ENCODE results near the gene HDDC3. TPM values are rescaled to one million over a fixed set of nuclear protein-coding genes. Genes with fewer than 3 reads are reported as not detected.
A peak's percentile ranks its signal among the peaks of the same experiment; 100 is the strongest.

The HDDC3 gene
- total and polyA plus RNA-seq, 2 donors (not counting 3 experiments of a cell fraction or from before 2014, with no cell fraction given): 16.0 to 20.2 TPM

- intact Hi-C loops (cut with micrococcal nuclease) (loop anchor here (1.0 to 2.0 kb wide), 2 partner anchors 65 to 76 kb away; partner anchors contain the start of gene VPS33B), dilution Hi-C loops (cut with MboI; ENCODE audit: extremely low pct_ligation_motif_present, low sequenced_read_pairs) (no loop called here)
- H3K4me2 ChIP-seq (ENCODE audit: insufficient read depth, low read length): peak overlapping the region; percentile 31
- no peak overlapping the region for H3K9ac ChIP-seq (replicated peaks; ENCODE audit: extremely low read depth, insufficient read depth, low read length)
- BruUV-seq (replicated peaks): no TSS peak
- no peak overlapping the region for H2AFZ ChIP-seq (ENCODE audit: low read depth, low read length)
- TF ChIP-seq POLR2A (IDR thresholded peaks at IDR 0.05; ENCODE audit: low read depth, low read length): no peak
- TF ChIP-seq MAX (IDR thresholded peaks at IDR 0.05; ENCODE audit: insufficient read depth, insufficient read length): no peak
- TF ChIP-seq JUN (IDR thresholded peaks at IDR 0.05; ENCODE audit: borderline replicate concordance, insufficient read depth, insufficient read length, low read depth): no peak
- no peak for TF ChIP-seq GATA2 (IDR thresholded peaks at IDR 0.05; ENCODE audit: insufficient read depth, insufficient read length, low read depth, low read length)
- no peak for TF ChIP-seq MYC (IDR thresholded peaks at IDR 0.05; ENCODE audit: low read depth, low read length)
- TF ChIP-seq POLR2AphosphoS5 (IDR thresholded peaks at IDR 0.05; ENCODE audit: insufficient read depth, low read depth, low read length): no peak
- no peak for TF ChIP-seq CTCF (IDR thresholded peaks at IDR 0.05; ENCODE audit: extremely low read depth in 1 of 2, insufficient read depth in 1 of 2, low read depth in 1 of 2, low read length in 2 of 2)
- TF ChIP-seq EZH2 (IDR thresholded peaks at IDR 0.05; ENCODE audit: borderline replicate concordance, low read depth, low read length, severe bottlenecking): no peak
- no peak for TF ChIP-seq FOS (IDR thresholded peaks at IDR 0.05; ENCODE audit: borderline replicate concordance, insufficient read depth, low read length)
- no peaks in the 10 kb centered on the region for H4K20me1 ChIP-seq (replicated peaks; ENCODE audit: control insufficient read depth, extremely low read depth, insufficient read depth, low read length)
- peaks cover 3% of the 10 kb centered on the region for H3K79me2 ChIP-seq (ENCODE audit: control insufficient read depth, insufficient read depth, low read length)
- POLR2A ChIA-PET: interaction anchor here (0.7 to 1.0 kb wide), 3 partner anchors 29 to 64 kb away, joined by 3 to 5 read pairs (median 4); no protein-coding TSS in a partner anchor
- peaks cover 13% of the 10 kb centered on the region for H3K4me1 ChIP-seq (ENCODE audit: control insufficient read depth, extremely low read depth, insufficient read depth, low read length)
- H3K9me1 ChIP-seq (replicated peaks; ENCODE audit: control insufficient read depth, extremely low read depth, insufficient read depth, low read length): no peaks in the 10 kb centered on the region
- DNase-seq (ENCODE audit: low read depth, low spot score) (no peak), FAIRE-seq (no peak)
- no peaks in the 10 kb centered on the region for H3K9me3 ChIP-seq (replicated peaks; ENCODE audit: control insufficient read depth, insufficient read depth, low read length)
- no peaks in the 10 kb centered on the region for H3K27me3 ChIP-seq (ENCODE audit: control insufficient read depth in 2 of 2, insufficient read depth in 2 of 2, low read length in 2 of 2)
- H3K27ac ChIP-seq (ENCODE audit: insufficient read depth, low read depth, low read length): no peak overlapping the region
- CTCF ChIA-PET: interaction anchor here (1.5 to 6.9 kb wide), 20 partner anchors 10 to 315 kb away, joined by 3 to 155 read pairs (median 23); partner anchors contain the start of genes HDDC3, PRC1, UNC45A and VPS33B
- no peak overlapping the region for H3K4me3 ChIP-seq (replicated peaks in 1 of 3; ENCODE audit: insufficient read depth in 1 of 3, low read depth in 1 of 3, low read length in 3 of 3)
- H3K36me3 ChIP-seq (ENCODE audit: control insufficient read depth in 2 of 2, extremely low read depth in 1 of 2, insufficient read depth in 2 of 2, low read length in 2 of 2): peaks cover 7 to 14% of the 10 kb centered on the region in 2 experiments
These were observed 25.4 kb upstream of the HDDC3 start for GRCh38 chr15:90957791-90958190.
